HCT116 (cell line): ENCODE results near the gene ARHGAP1. TPM values are rescaled to one million over a fixed set of nuclear protein-coding genes. Genes with fewer than 3 reads are reported as not detected.

ENCODE experiments used
- ATAC-seq: fragments of 200-7000 bp; cut with Tn5 transposase; 2 replicates; pipeline ENCODE4 v1.9.1; 2020; ENCODE audit warnings: mild to moderate bottlenecking, moderate library complexity
- BruUV-seq: library from RNA; stranded (reverse); fragments of 400-500 nt; replicated peaks from 2 replicates; lab custom pipeline; 2021; lab: Mats Ljungman, UMichigan
- CTCF ChIA-PET: fragments of 300-600 bp; sonication (Branson Sonifier 250); formaldehyde crosslinking; loops from one replicate; lab custom pipeline; 2021; ENCODE audit warnings: antibody characterized with exemption; lab: Charles Lee
- POLR2A ChIA-PET: fragments of 300-600, 350-600 bp; sonication (Branson Sonifier 250); formaldehyde crosslinking; loops from one replicate; lab custom pipeline; 2021; ENCODE audit warnings: antibody characterized with exemption; lab: Charles Lee
- RAD21 ChIA-PET, 2 experiments: fragments of 300-600 bp; sonication (Branson Sonifier 250); formaldehyde crosslinking; loops; one replicate each; lab custom pipeline; 2023; ENCODE audit warnings: low total read pairs in 2 of 2; ENCODE audit not compliant: uncharacterized antibody in 2 of 2, unreplicated experiment in 2 of 2, low non-redundant PET in 1 of 2; lab: Charles Lee
- DNase-seq: peaks from one replicate; pipeline ENCODE4 v3.0.0-alpha.2; 2010; ENCODE audit warnings: low read depth, low spot score
- H2AFZ ChIP-seq: fragments of 200-600 bp; shearing (Covaris generic), sonication (generic); 2 replicates; pipeline ENCODE4 v1.6.1; 2017; ENCODE audit warnings: low read depth, mixed run types, mixed read lengths, antibody characterized with exemption, low read length; ENCODE audit not compliant: poor library complexity, severe bottlenecking
- H3K27ac ChIP-seq: 2 replicates; pipeline ENCODE4 v1.5.1; 2012; ENCODE audit warnings: low read depth, low read length
- H3K27me3 ChIP-seq: fragments of 200-600 bp; sonication (generic); 2 replicates; pipeline ENCODE4 v1.6.1; 2016; ENCODE audit warnings: mixed run types, low read length, mixed read lengths; ENCODE audit not compliant: insufficient read depth
- H3K36me3 ChIP-seq, 2 experiments: fragments of 200-500 bp in 1 of 2; fragments of 200-600 bp in 1 of 2; sonication (Bioruptor generic) in 1 of 2; sonication (generic) in 1 of 2; 2 replicates each; pipeline versions ENCODE4 v1.5.1 to v1.6.1; 2014 to 2016; ENCODE audit warnings: low read length in 2 of 2, inconsistent platforms in 1 of 2, mixed read lengths in 1 of 2, mixed run types in 1 of 2; ENCODE audit not compliant: insufficient read depth in 2 of 2, control insufficient read depth in 1 of 2
- H3K4me1 ChIP-seq, 2 experiments: fragments of 200-600 bp in 1 of 2; sonication (generic) in 1 of 2; 2 replicates each; pipeline versions ENCODE4 v1.5.1 to v1.6.1; 2012 to 2017; ENCODE audit warnings: low read length in 2 of 2, inconsistent platforms in 1 of 2, mild to moderate bottlenecking in 1 of 2, mixed read lengths in 1 of 2, mixed run types in 1 of 2, moderate library complexity in 1 of 2; ENCODE audit not compliant: insufficient read depth in 2 of 2, control insufficient read depth in 1 of 2
- H3K4me2 ChIP-seq: fragments of 200-600 bp; sonication (generic); 2 replicates; pipeline ENCODE4 v1.6.1; 2017; ENCODE audit warnings: mixed run types, low read length, mixed read lengths
- H3K4me3 ChIP-seq, 2 experiments: fragments of 200-600 bp in 1 of 2; sonication (generic) in 1 of 2; replicated peaks in 1 of 2; 2 replicates each; pipeline ENCODE4 v1.5.1; 2011 to 2016; ENCODE audit warnings: low read length in 2 of 2, control low read depth in 1 of 2, low read depth in 1 of 2, mild to moderate bottlenecking in 1 of 2, mixed read lengths in 1 of 2, mixed run types in 1 of 2
- H3K79me2 ChIP-seq: fragments of 200-600 bp; sonication (generic); 2 replicates; pipeline ENCODE4 v1.6.1; 2017; ENCODE audit warnings: mild to moderate bottlenecking, mixed run types, low read length, moderate library complexity, mixed read lengths; ENCODE audit not compliant: insufficient read depth
- H3K9ac ChIP-seq: fragments of 200-600 bp; sonication (generic); 2 replicates; pipeline ENCODE4 v1.6.1; 2016; ENCODE audit warnings: low read length, mixed read lengths
- H3K9me2 ChIP-seq: fragments of 200-600 bp; sonication (generic), shearing (Covaris generic); 2 replicates; pipeline ENCODE4 v1.6.1; 2017; ENCODE audit warnings: mixed run types, mild to moderate bottlenecking, moderate library complexity; ENCODE audit not compliant: insufficient read depth
- H3K9me3 ChIP-seq, 2 experiments: fragments of 200-500 bp in 1 of 2; fragments of 200-600 bp in 1 of 2; sonication (Bioruptor generic) in 1 of 2; sonication (generic) in 1 of 2; 2 replicates each; pipeline ENCODE4 v1.6.1; 2014 to 2017; ENCODE audit warnings: low read length in 2 of 2, mixed read lengths in 2 of 2, inconsistent platforms in 1 of 2, low read depth in 1 of 2, mild to moderate bottlenecking in 1 of 2, mixed run types in 1 of 2, moderate library complexity in 1 of 2; ENCODE audit not compliant: control insufficient read depth in 1 of 2, insufficient read depth in 1 of 2
- H4K20me1 ChIP-seq: fragments of 200-600 bp; sonication (generic), shearing (Covaris generic); 2 replicates; pipeline ENCODE4 v1.6.1; 2017; ENCODE audit warnings: mixed run types, mild to moderate bottlenecking, moderate library complexity; ENCODE audit not compliant: insufficient read depth
- CEBPB ChIP-seq: IDR thresholded peaks from 2 replicates; pipeline ENCODE4 v1.6.1; 2012; ENCODE audit warnings: low read depth
- EZH2phosphoT487 ChIP-seq: fragments of 200-600 bp; IDR thresholded peaks from 2 replicates; pipeline ENCODE4 v1.6.1; 2018; ENCODE audit warnings: antibody characterized with exemption, borderline replicate concordance
- RAD21 ChIP-seq: IDR thresholded peaks from 2 replicates; pipeline ENCODE4 v1.6.1; 2012; ENCODE audit warnings: low read depth, mild to moderate bottlenecking
- SIN3A ChIP-seq: IDR thresholded peaks from 2 replicates; pipeline ENCODE4 v1.6.1; 2012; ENCODE audit warnings: low read depth
- SP1 ChIP-seq: IDR thresholded peaks from 2 replicates; pipeline ENCODE4 v1.6.1; 2012; ENCODE audit warnings: low read depth
- TCF7L2 ChIP-seq: IDR thresholded peaks from 2 replicates; pipeline ENCODE4 v1.7.0; 2011; ENCODE audit warnings: borderline replicate concordance, inconsistent platforms; ENCODE audit not compliant: insufficient read depth, insufficient read length; ENCODE audit errors: extremely low read depth
- ZFX ChIP-seq: fragments of 450-650 bp; IDR thresholded peaks from 2 replicates; pipeline ENCODE4 v1.6.1; 2017
- ZNF274 ChIP-seq: fragments of 200-500 bp; sonication (Bioruptor generic); IDR thresholded peaks from 2 replicates; pipeline ENCODE4 v1.6.1; 2014; ENCODE audit warnings: mild to moderate bottlenecking, low read depth, low read length, inconsistent platforms
- intact Hi-C: fragments of 100-400 bp; cut with micrococcal nuclease; formaldehyde crosslinking; loops from 2 replicates; pipeline ENCODE4 v1.10.0; 2022
- total RNA-seq: library from RNA; stranded (reverse); gene quantifications from one replicate; pipeline ENCODE4 v1.2.1, GENCODE V29; 2021; ENCODE audit not compliant: unreplicated experiment
- TF ChIP-seq, protein P1 (sequence below): IDR thresholded peaks from 2 replicates; pipeline ENCODE4 v1.6.1; 2012; ENCODE audit warnings: low read depth
- TF ChIP-seq, protein P2 (sequence below), 3 experiments: fragments of 200-600 bp in 1 of 3; sonication (generic) in 1 of 3; IDR thresholded peaks in 2 of 3; conservative IDR thresholded peaks in 1 of 3; 2 replicates each; pipeline ENCODE4 v1.5.1; 2012 to 2017; ENCODE audit warnings: low read depth in 2 of 3, low read length in 2 of 3, antibody characterized with exemption in 1 of 3, borderline replicate concordance in 1 of 3, control low read depth in 1 of 3, mild to moderate bottlenecking in 1 of 3, mixed read lengths in 1 of 3, mixed run types in 1 of 3, moderate library complexity in 1 of 3; ENCODE audit not compliant: insufficient read depth in 1 of 3

The ARHGAP1 gene
- total RNA-seq, 1 experiment from 2014 or later = 36.9 TPM

DNA sequence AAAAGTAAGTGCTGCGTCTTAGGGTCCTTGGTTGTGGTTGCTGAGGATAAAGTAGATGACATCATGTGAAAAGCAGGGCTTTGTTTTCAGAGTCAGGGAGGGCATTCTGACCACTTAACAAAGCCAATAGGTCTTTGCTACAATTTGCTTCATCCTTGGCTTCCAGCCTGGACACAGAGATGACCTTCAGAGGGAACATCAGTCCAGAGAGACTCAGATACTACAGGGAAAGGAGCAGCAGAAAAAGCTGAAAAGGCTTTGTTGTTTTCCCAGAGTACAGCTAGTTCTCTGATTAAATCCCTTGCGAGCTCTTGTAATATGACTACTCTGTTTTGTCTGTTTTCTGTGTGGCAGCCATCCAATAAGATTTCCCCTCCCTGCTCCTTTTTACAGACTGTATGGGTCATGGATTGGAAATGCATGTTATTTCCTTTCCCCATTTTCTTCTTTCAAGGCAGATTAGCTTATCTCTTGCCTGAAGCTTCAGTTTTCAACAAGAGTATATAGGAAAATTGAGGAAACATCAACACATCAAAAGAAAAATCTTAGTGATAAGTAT lies 51.2 kb downstream of the ARHGAP1 start:
- Histone ChIP-seq H3K36me3 (peaks cover 9 to 28% of the 10 kb centered on the region in 2 experiments), H2AFZ (no peak overlapping the region), H4K20me1 (no peaks in the 10 kb centered on the region), H3K9ac (no peak overlapping the region), H3K4me1 (no peaks in the 10 kb centered on the region), H3K27ac (no peak overlapping the region), H3K79me2 (no peaks in the 10 kb centered on the region), H3K9me2 (no peaks in the 10 kb centered on the region), H3K4me2 (no peak overlapping the region), H3K4me3 (no peak overlapping the region), H3K9me3 (no peaks in the 10 kb centered on the region), H3K27me3 (no peaks in the 10 kb centered on the region)
- BruUV-seq = no TSS peak
- POLR2A ChIA-PET = no interaction called here
- no peak for TF ChIP-seq SIN3A
- no peak for TF ChIP-seq RAD21
- intact Hi-C loops = no loop called here
- no peak for DNase-seq
- CTCF ChIA-PET = no interaction called here
- no peak for ATAC-seq
- RAD21 ChIA-PET = no interaction called here

DNA sequence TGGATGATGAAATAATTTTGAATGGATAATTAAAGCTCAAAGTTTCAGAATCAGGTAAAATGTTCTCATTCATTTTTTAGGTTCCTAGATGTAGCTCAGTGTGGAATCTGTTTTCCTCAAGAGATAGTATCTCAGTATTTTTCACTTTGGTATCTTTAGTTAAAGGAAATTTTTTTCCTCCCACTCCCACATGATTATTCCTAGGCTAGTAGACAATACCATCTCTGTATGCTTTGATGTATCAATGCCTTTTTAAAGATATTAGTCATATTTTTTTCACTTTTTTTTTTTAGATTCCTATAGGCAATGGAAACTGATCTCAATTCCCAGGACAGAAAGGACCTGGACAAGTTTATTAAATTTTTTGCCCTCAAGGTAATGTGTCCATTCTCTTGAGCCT lies 56.4 kb downstream of the ARHGAP1 start:
- no TSS peak for BruUV-seq
- CTCF ChIA-PET = no interaction called here
- Histone ChIP-seq H3K9ac (no peak overlapping the region), H2AFZ (no peak overlapping the region), H3K4me1 (no peaks in the 10 kb centered on the region), H3K27me3 (no peaks in the 10 kb centered on the region), H3K4me2 (no peak overlapping the region), H3K9me2 (no peaks in the 10 kb centered on the region)
- RAD21 ChIA-PET = no interaction called here
- POLR2A ChIA-PET = no interaction called here
- TF ChIP-seq CEBPB (no peak), ZNF274 (no peak), SP1 (no peak), EZH2phosphoT487 (no peak), SIN3A (no peak), TCF7L2 (no peak), ZFX (no peak)
- TF ChIP-seq, protein P1, sequence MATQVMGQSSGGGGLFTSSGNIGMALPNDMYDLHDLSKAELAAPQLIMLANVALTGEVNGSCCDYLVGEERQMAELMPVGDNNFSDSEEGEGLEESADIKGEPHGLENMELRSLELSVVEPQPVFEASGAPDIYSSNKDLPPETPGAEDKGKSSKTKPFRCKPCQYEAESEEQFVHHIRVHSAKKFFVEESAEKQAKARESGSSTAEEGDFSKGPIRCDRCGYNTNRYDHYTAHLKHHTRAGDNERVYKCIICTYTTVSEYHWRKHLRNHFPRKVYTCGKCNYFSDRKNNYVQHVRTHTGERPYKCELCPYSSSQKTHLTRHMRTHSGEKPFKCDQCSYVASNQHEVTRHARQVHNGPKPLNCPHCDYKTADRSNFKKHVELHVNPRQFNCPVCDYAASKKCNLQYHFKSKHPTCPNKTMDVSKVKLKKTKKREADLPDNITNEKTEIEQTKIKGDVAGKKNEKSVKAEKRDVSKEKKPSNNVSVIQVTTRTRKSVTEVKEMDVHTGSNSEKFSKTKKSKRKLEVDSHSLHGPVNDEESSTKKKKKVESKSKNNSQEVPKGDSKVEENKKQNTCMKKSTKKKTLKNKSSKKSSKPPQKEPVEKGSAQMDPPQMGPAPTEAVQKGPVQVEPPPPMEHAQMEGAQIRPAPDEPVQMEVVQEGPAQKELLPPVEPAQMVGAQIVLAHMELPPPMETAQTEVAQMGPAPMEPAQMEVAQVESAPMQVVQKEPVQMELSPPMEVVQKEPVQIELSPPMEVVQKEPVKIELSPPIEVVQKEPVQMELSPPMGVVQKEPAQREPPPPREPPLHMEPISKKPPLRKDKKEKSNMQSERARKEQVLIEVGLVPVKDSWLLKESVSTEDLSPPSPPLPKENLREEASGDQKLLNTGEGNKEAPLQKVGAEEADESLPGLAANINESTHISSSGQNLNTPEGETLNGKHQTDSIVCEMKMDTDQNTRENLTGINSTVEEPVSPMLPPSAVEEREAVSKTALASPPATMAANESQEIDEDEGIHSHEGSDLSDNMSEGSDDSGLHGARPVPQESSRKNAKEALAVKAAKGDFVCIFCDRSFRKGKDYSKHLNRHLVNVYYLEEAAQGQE = no peak
- TF ChIP-seq, protein P2, sequence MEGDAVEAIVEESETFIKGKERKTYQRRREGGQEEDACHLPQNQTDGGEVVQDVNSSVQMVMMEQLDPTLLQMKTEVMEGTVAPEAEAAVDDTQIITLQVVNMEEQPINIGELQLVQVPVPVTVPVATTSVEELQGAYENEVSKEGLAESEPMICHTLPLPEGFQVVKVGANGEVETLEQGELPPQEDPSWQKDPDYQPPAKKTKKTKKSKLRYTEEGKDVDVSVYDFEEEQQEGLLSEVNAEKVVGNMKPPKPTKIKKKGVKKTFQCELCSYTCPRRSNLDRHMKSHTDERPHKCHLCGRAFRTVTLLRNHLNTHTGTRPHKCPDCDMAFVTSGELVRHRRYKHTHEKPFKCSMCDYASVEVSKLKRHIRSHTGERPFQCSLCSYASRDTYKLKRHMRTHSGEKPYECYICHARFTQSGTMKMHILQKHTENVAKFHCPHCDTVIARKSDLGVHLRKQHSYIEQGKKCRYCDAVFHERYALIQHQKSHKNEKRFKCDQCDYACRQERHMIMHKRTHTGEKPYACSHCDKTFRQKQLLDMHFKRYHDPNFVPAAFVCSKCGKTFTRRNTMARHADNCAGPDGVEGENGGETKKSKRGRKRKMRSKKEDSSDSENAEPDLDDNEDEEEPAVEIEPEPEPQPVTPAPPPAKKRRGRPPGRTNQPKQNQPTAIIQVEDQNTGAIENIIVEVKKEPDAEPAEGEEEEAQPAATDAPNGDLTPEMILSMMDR (IDR thresholded peaks at IDR 0.05 in 2 of 3, conservative IDR thresholded peaks at IDR 0.05 in 1 of 3; ENCODE audit: borderline replicate concordance in 1 of 3, insufficient read depth in 1 of 3, low read depth in 2 of 3, low read length in 2 of 3) = no peak
- TF ChIP-seq, all 23 proteins: peak for 0
- DNase-seq (no peak), ATAC-seq (no peak)
- Histone ChIP-seq H3K27ac (no peak overlapping the region), H3K9me3 (no peaks in the 10 kb centered on the region), H4K20me1 (no peaks in the 10 kb centered on the region), H3K36me3 (peaks cover 0 to 11% of the 10 kb centered on the region in 2 experiments; a peak in 2 of 4 replicates), H3K79me2 (no peaks in the 10 kb centered on the region), H3K4me3 (no peak overlapping the region)
- intact Hi-C loops = no loop called here
